GM19099 (cell line): ENCODE data around the gene GSC.

ENCODE experiments used
- POLR2A ChIP-seq: IDR thresholded peaks from 3 replicates; pipeline ENCODE4 v1.6.1; 2011; ENCODE audit warnings: low read depth; ENCODE audit not compliant: insufficient read length; ENCODE audit errors: extremely low read depth

The GSC gene

DNA sequence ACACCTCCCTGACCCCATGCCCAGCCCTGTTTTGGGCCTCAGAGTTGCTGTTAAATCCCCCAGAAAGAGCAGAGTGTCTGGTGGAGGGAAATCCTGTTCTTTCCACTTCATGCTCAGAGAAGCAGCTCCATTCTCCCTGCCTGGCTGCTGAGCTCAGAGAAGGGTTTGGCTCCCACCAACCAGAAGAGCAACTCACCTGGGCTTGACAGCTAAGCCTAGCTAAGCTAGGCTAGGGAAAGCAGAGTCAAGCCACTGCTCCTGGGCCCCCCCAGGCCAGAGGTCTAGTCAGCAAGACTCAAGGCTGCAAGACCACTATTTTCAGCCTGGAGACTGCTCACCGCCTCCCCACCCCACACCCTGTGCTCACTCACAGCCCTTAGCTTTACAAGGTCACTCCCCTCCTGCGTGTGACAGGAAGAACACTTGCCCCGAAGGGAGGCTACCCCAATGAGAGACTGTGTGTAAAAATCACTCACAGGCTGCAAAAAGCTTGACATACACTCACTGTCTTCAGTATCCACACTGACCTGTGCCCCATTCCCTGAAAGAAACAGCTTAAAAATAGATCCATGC, 13.5 kb downstream of the GSC start:
- TF ChIP-seq POLR2A, result no peak

DNA sequence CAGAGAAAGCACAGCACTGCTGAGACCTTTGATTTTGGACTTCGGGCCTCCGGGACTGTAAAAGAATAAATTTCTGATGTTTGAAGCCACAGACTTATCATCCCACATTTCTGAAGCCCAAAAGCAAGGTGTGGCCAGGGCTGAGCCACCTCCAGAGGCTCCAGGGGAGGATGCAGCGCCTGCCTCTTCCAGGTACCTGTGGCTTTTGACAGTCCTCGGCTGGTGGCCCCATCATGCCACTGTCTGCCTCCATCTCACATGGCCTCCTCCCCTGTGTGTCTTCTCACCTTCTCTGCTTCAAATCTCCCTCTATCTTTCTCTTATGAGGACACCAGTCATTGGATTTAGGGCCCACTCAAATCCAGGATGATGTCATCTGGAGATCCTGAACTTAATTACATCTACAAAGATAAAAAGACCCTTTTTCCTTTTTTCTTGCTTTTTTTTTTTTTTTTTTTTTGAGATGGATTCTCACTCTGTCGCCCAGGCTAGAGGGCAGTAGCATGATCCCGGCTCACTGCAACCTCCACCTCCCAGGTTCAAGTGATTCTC, 15.4 kb downstream of the GSC start:
- no peak for TF ChIP-seq POLR2A

DNA sequence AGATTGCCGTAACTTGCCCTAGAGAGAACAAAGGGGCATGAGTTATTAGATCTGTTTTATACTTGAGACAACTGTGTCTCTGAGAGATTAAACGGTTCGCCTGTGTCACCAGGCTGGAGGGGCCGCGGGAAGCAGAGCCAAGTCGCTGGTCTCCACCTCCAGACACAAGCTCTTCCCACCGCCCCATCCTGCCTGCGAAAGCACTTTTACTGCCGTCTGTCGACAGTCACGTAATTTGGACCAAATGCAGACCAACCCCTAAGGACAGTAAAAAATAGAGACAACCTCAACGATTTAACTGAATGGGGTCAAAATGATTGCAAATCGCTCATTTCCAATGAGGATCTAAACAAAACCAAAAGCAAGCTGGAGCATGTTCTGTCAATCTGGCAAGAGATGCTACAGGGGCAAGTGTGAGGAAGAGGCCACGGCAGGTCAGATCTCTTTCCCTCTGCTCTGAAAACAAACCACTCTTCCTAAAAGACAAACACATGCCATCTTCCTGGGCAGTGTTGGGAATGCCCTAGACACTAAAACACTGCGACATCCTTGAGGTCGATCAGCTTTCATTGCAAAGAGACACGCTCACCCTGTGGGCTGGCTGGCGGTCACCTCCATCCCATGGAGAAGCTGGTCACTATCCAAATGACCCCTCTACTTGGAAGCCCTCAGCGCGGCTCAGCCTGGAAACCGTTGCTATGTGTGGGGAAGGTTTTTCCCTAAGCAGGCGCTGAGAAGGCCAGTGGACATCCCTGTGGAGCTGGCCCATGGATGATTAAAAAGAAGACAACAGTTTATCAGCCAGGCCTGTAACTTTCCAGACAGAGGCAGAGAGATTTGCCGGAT, 17.1 kb downstream of the GSC start:
- no peak for TF ChIP-seq POLR2A

DNA sequence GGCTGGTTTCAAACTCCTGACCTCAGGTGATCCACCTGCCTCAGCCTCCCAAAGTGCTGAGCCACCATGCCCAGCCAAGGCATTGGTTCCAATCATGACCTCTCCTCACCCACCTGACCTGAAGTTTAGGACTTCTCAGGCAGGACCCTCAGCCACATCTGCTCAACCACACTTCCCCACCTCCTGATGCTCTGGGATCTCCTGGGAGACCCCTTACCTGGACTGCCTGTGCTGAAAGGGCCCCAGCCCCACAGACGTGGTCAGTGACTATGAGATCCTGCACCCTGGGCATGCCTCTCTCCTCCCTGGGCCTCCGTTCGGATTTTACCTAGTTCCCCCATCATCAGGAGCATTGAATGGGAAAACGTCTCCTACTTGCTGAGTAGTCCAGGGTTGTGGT, 18.0 kb downstream of the GSC start:
- TF ChIP-seq POLR2A, result no peak

DNA sequence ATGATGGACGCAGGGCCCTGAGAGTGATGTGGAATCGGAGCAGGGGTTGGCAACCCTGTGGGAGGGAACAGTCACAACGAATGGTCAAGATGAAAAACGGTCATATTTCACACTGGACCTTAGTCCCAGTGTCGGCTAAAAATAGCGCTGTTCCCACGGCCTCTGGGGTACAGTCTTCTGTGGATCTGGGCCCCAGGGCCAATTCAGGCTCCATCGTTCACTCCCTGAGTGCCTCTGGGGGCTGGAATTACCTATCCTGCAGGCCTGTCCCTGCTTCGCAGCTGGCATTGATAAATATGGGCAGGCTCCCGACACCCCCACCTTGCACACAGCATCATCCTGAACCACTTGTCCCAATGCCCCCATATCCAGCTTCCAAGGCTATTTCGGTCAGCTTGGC, 18.6 kb downstream of the GSC start:
- no peak for TF ChIP-seq POLR2A

DNA sequence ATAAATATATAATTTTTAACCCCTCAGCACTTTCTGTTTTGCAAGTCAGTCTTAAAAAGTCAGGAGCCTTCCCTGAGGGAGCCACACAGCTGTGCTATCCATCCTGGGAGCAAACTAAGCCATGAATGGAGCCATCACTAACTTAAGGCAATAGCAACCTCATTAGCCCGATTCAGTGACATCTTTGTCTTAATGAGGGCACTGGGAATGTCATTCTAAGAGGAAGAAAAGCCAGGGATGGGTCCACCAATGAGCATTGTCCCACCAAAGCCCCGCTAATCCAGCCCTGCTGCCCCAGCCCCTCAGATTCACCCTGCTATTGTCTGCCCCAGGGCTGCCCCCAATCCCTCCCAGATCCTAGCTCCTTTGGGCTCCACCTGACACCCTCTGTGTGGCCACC, 19.5 kb downstream of the GSC start:
- TF ChIP-seq POLR2A, result no peak

DNA sequence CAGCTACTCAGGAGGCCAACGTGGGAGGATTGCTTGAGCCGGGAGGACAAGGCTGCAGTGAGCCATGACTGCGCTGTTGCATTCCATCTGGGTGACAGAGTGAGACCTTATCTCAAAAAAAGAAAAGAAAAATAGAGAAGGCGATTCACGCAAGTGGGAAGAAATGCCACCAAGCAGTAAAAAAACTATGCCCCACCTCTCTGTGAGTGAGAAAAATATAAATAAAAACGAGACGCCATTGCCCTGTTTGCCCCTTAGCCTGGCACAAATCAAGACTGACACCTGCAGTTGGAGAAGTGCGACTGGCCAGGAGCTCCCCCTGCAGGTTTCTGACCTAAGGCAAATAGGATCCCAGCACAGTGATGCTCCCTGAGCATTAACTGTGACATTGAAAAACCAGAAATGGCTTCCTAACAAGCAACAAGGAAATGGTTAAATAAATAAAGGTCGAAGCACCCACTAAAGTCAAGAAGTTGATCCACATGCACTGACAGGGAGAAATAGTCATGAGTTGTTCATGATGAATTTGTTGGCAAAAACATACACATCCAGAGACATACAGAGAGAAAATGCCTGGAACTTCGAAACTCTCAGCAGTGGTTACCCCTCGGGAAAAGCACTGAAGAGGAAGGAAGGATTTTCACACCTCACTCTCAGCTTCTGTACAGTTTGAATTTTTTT, 21.1 kb downstream of the GSC start:
- TF ChIP-seq POLR2A, result no peak

DNA sequence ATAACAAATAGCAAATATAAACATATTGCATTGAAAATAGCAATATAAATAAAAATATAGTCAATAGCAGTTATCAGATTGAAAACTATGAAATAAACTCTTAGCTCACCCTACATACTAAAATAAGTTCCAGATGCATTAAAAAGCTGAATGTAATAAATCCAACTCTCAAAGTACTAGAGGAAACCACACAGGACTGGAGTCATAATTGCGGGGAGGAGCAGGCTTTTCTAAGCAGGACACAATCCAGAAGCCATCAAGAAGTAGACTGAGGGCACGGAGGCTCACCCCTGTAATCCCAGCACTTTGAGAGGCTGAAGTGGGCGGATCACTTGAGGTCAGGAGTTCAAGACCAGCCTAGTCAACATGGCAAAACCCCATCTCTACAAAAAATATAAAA, 22.2 kb downstream of the GSC start:
- TF ChIP-seq POLR2A, result no peak

DNA sequence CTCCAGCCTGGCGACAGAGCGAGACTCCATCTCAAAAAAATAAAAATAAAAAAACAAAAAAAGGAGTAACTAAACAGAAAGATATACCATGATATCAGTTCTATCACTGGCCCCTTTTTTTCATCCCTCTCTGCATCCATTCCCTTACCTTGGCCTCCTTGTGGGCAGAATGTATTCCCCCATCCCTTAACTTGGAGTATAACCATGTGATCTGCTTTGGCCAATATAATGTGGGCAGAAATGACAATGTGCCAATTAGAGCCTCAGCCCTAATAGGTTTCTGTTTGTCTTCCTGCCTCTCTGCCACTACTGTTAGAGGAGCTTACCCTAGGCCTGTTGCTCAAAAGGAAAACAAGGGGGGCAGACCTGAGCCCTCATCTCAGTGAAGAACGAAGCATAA, 23.8 kb downstream of the GSC start:
- TF ChIP-seq POLR2A, result no peak

DNA sequence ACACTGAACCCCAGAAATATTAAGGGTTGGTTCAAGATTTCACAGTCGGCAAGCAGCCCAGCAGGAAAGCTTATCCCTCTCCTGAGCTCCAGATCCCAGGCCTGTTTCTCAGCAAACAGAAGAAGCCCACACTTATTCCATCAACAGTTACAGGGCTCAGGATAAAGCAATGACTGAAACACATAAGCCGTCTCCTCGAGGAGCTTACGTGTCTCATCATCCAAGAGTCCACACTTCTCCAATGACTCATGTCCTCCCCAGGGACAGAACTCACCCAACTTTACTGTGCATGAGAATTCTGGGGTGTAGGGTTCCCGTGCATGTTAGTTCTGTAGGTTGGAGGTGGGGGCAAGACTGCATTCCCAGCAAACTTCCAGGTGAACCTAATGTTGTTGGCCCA, 31.2 kb downstream of the GSC start:
- TF ChIP-seq POLR2A, result no peak

DNA sequence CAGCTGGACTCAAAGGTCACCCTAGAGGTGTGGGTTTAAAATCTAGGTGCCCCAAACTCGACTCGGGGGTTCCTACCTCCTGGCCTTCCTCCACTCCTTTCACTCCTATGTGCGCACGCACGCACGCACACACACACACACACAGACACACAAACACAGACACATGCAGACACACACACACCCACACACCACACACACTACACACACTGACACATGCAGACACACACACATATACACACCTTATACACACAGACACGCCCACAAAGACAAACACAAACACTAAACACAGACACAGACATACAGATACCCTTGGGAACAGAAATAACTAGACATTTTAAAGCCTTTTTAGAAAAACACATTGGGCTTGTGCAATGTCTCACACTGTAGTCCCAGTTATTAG, 31.8 kb downstream of the GSC start:
- no peak for TF ChIP-seq POLR2A

DNA sequence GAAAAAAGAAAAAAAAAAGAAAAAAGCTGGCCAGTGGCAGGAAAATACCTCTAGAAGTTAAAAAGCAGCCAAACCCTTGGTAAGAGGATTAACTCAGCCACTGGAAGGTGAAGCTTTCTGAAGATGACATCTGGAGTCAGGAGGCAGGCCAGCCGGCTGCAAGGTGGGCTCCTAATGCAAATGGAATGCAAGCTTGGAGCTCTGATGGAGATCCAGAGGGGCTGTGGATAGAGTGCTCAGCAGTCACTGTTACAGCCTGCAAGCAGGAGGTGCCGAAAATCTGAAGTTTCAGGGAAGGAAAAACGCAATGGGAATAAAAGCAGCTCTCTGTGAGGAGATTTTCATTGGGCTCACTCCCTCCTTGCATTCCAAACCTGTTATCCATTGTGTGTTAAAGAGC, 41.0 kb downstream of the GSC start:
- TF ChIP-seq POLR2A, result no peak

DNA sequence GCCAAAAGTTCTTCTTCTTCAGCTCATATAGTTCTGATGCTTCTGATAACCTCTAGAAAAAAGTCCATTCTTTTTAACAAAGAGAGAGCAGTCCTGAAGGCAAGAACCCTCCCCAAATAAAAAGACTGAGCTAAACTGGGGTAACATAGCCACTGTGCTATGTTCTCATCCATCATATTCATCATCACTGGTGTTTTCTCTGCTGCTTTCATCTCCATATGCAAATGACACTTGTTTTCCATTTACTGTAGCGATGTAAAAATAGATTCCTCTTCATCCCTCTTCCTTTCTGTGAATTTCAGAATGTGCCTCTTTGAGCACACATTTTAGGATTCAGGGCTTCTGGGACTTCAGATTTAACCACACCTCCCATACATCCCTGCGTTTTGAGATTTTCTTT, 44.9 kb downstream of the GSC start:
- TF ChIP-seq POLR2A, result no peak

DNA sequence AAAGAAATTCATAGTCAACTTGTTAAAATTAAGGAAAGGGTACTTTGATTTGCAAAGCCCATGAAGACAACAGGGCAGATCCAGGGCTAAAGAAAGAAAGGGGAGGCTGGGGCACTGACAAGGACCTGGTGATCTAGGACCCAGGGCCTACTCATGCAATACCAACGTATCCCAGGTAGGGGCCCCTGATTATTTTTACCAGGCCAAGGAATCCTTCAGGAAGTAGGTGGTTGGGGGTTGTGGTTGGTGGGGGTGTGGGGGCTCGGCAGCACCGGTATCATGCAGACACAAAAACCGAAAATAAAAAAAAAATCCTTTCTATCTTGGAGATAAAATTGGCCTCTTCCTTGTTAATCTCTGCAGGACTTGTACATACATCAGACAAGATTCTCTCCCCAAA, 47.5 kb downstream of the GSC start:
- no peak for TF ChIP-seq POLR2A
